GM12873 (cell line): ENCODE measurements around the gene GBP7.

ENCODE experiments used
- CTCF ChIP-seq: IDR thresholded peaks from 2 replicates; pipeline ENCODE4 v1.5.1; 2012; ENCODE audit warnings: low read depth, mild to moderate bottlenecking, moderate library complexity, low read length, control low read depth; ENCODE audit not compliant: insufficient read depth; ENCODE audit errors: missing control alignments

Gene GBP7

GRCh38 chr1:89175601-89176256 is at the start of gene GBP7:
GBP7 (minus strand) TSS chr1:89176003; CDS start chr1:89171935, 4,068 bp downstream.
- TF ChIP-seq CTCF, result no peak

- no peak for TF ChIP-seq CTCF
Measured at GRCh38 chr1:89221341-89221740, 45.5 kb upstream of the GBP7 start.

- no peak for TF ChIP-seq CTCF
Measured at GRCh38 chr1:89213347-89213746, 37.5 kb upstream of the GBP7 start.

- no peak for TF ChIP-seq CTCF
Measured at GRCh38 chr1:89211035-89211634, 35.3 kb upstream of the GBP7 start.

- no peak for TF ChIP-seq CTCF
Measured at GRCh38 chr1:89206373-89206772, 30.6 kb upstream of the GBP7 start.

GRCh38 chr1:89203166-89203565 is 27.4 kb upstream of the GBP7 start:
- TF ChIP-seq CTCF, result no peak

- no peak for TF ChIP-seq CTCF
Measured at GRCh38 chr1:89201106-89201794, 25.4 kb upstream of the GBP7 start.
